HG03520 (cell line): ENCODE results near the gene SLC16A7.

Experiments used
- ATAC-seq: cut with Tn5 transposase; IDR thresholded peaks from one replicate; pipeline ENCODE4 v1.9.1; 2021; ENCODE audit warnings: mild to moderate bottlenecking, moderate library complexity; ENCODE audit not compliant: unreplicated experiment

Gene SLC16A7

GRCh38 chr12:59665701-59666100 lies 69.9 kb downstream of the SLC16A7 start:
- ATAC-seq, result no peak

GRCh38 chr12:59668674-59669073 lies 72.8 kb downstream of the SLC16A7 start:
- ATAC-seq, result no peak

- ATAC-seq, result no peak
Observed at GRCh38 chr12:59672273-59672672, 76.4 kb downstream of the SLC16A7 start.

GRCh38 chr12:59675461-59675860 lies 79.6 kb downstream of the SLC16A7 start:
- ATAC-seq, result no peak

GRCh38 chr12:59677857-59678256 lies 82.0 kb downstream of the SLC16A7 start:
- ATAC-seq, result no peak

GRCh38 chr12:59678759-59679411 lies 83.1 kb downstream of the SLC16A7 start:
- ATAC-seq, result no peak

GRCh38 chr12:59689776-59690175 lies 93.9 kb downstream of the SLC16A7 start:
- no peak for ATAC-seq

GRCh38 chr12:59695379-59695778 lies 99.5 kb downstream of the SLC16A7 start:
- no peak for ATAC-seq

- no peak for ATAC-seq
Observed at GRCh38 chr12:59698600-59698999, 102.8 kb downstream of the SLC16A7 start.

GRCh38 chr12:59699421-59700152 lies 103.8 kb downstream of the SLC16A7 start:
- ATAC-seq, result no peak

GRCh38 chr12:59700153-59700450 lies 104.3 kb downstream of the SLC16A7 start:
- no peak for ATAC-seq

- ATAC-seq, result no peak
Observed at GRCh38 chr12:59708064-59708463, 112.2 kb downstream of the SLC16A7 start.

GRCh38 chr12:59708484-59708883 lies 112.7 kb downstream of the SLC16A7 start:
- no peak for ATAC-seq

GRCh38 chr12:59710004-59710628 lies 114.3 kb downstream of the SLC16A7 start:
- ATAC-seq, result no peak

GRCh38 chr12:59710964-59711363 lies 115.1 kb downstream of the SLC16A7 start:
- ATAC-seq, result no peak

GRCh38 chr12:59715434-59715833 lies 119.6 kb downstream of the SLC16A7 start:
- no peak for ATAC-seq

GRCh38 chr12:59716043-59716442 lies 120.2 kb downstream of the SLC16A7 start:
- no peak for ATAC-seq

- no peak for ATAC-seq
Observed at GRCh38 chr12:59717436-59717835, 121.6 kb downstream of the SLC16A7 start.

- ATAC-seq, result no peak
Observed at GRCh38 chr12:59719701-59720100, 123.9 kb downstream of the SLC16A7 start.

- ATAC-seq, result no peak
Observed at GRCh38 chr12:59723520-59723919, 127.7 kb downstream of the SLC16A7 start.

GRCh38 chr12:59724011-59724695 lies 128.3 kb downstream of the SLC16A7 start:
- no peak for ATAC-seq

- no peak for ATAC-seq
Observed at GRCh38 chr12:59733200-59733599, 137.4 kb downstream of the SLC16A7 start.
